Activated effector memory CD4-positive, alpha-beta T cell treated with Interleukin-2 at 50 U/mL for 16 hours (primary cell): ENCODE measurements around the gene NMD3.
"Not testable (repeated sequence)": the region's sequence is repeated elsewhere in the genome, so short reads cannot be mapped to it uniquely, and the experiment has no call there.

ENCODE experiments used
- DNase-seq: peaks from one replicate; pipeline ENCODE4 v3.0.0-alpha.2; 2020

NMD3 gene

GRCh38 chr3:161233557-161233956 lies 12.4 kb downstream of the NMD3 start:
- DNase-seq = no peak

- no peak for DNase-seq
These were observed 15.1 kb downstream of the NMD3 start for GRCh38 chr3:161236240-161236639.

DNA sequence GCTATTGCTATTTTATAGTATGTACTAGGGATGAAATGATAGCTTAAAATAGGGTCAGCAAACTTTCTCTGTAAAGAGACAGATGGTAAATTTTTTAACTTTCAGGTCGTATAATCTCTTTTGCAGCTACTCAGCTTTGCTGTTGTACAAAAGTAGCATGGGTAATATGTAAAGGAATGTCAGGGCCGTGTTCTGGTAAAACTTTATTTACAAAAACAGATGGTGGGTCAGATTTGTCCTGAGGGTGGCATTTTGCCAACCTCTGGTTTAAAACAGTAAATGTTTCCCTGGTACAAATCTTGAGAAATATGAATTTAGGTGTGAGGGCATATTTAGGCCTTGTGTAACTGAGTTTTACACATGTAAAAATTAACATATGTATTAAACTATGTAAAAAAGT lies 18.6 kb downstream of the NMD3 start:
- DNase-seq = no peak

GRCh38 chr3:161244538-161244937 lies 23.4 kb downstream of the NMD3 start:
- DNase-seq = no peak

DNA sequence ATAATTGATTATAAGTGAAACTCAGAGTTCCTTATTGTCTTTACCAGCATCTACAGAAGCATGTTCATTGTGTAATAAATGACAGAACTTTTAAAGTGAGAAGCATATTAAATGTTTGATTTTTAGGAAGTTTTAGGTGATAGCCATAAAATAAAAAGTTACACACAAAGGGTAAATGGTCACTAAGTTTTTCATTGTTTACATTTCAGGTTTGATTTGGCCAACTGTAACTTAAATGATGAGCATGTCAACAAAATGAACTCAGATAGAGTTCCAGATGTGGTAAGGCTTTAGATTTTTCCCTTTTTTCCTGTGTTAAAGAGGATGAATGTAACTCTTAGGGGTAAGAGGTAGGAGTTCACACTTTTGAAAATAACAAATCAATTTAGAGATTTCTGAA lies 25.9 kb downstream of the NMD3 start:
- DNase-seq = no peak

- DNase-seq = no peak
These were observed 29.0 kb downstream of the NMD3 start for GRCh38 chr3:161250116-161250515.

GRCh38 chr3:161251716-161252115 lies 30.6 kb downstream of the NMD3 start:
- DNase-seq = no peak

DNA sequence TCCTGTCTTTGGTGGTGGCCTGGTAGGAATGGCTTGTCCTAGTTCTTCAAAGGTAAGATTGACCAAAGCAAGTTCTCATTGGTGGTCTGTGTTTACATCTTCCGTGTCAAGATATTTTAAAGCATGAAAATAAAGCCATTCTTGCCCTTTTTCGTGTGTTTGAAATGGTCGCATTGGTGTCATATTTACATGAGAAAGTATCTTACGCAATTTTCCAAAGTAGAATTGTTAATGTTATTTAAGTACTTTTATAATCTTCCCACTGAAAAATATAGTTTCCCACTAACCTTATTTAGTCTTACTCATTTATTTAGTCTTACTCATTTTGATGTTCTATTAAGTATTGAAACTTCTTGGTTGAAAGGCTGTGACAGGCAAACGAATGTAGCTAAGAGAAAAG lies 31.0 kb downstream of the NMD3 start:
- DNase-seq = no peak

DNA sequence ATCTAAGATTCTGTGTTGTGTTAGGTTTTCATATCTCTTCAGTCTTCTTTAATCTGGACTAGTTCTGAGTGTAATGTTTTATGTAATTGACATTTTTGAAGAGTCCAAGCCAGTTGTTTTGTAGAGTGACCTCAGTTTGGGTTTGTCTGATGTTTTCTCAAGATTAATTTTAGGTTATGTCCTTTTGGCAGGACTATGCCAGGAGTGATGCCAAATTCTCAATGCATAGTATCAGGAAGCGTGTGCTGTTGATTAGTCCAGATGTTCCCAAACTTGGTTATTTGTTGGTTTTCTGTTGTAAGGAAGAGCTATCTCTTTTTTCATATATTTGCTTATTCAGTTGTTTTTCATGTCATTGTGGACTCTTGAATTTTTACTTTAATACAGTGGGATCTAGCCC lies 32.6 kb downstream of the NMD3 start:
- no peak for DNase-seq

GRCh38 chr3:161254861-161255260 lies 33.8 kb downstream of the NMD3 start:
- DNase-seq = no peak

GRCh38 chr3:161263057-161263456 lies 41.9 kb downstream of the NMD3 start:
- no peak for DNase-seq

DNA sequence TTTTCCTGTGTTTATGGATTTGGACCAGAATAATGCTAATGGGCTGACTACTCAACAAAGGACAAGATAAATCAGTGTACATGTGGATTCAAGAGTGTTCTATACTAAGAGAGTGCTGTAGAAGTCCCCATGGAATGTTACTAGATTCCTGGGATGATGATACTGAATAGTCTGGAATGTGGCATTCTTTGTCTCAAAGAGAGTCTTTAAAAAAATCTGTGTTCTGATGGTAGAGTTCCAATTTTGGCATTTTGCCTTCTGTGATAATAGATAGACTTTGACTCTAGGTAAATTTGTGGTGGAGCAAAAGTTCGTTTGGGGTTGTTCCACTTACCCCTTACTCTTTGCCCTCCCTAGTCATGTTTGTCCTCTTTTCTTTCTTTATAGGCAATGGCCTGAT lies 43.7 kb downstream of the NMD3 start:
- DNase-seq = no peak

GRCh38 chr3:161265916-161266571 lies 44.9 kb downstream of the NMD3 start:
- no peak for DNase-seq

- no peak for DNase-seq
These were observed 45.6 kb downstream of the NMD3 start for GRCh38 chr3:161266731-161267150.

- DNase-seq = no peak
These were observed 46.5 kb downstream of the NMD3 start for GRCh38 chr3:161267646-161268045.

DNA sequence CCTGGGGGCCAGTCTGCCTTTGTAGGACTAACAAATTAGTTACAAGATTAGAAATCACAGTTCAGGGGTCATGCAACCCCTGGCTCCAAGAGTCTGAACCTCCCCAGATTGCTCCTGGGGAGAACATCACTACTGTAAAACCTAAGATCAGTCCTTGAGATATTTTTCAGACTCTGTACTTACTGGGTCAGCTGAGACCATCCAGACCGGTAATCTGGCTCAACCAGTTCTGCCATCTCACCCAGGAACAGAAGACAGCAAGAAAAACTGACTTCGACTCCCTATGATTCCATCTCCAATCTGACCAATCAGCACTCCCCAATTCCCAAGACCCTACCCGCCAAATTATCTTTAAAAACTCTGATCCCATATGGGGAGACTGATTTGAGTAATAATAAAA lies 47.5 kb downstream of the NMD3 start:
- no peak for DNase-seq

GRCh38 chr3:161270991-161271390 lies 49.9 kb downstream of the NMD3 start:
- no peak for DNase-seq

DNA sequence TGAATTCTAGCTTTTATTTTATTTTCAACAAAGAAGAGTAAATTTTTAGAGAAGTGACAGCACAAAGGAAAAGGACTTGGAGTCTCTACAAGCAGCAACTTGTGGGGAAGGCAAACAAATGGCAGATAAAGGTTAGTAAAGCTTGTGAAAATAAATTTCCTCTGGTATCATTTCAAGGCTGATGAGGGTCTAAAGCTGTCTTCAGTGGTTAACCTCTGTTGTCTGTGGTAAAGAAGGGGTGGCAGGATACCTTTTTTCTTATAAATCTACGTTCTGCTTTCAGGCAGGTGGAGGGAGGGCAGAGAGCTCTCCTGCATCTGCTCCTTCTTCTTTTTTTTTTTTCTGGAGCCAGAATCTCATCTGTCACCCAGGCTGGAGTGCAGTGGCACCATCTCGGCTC lies 50.5 kb downstream of the NMD3 start:
- no peak for DNase-seq

DNA sequence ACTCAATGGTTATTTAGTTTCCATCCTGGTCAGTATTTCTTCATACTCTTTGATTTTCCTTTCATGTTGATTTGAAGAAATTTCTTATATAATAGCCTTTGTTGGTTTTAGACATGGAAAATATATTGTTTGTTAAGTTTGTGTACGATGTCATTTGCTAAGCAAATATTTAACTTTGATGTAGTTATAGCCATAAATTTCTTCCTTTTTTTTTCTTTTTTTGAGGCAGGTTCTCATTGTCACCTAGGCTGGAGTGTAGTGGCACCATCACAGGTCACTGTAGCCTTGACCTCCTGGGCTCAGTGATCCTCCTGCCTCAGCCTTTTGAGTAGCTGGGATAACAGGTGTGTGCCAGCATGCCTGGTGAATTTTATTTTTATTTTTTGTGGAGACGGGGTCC lies 51.4 kb downstream of the NMD3 start:
- no peak for DNase-seq

DNA sequence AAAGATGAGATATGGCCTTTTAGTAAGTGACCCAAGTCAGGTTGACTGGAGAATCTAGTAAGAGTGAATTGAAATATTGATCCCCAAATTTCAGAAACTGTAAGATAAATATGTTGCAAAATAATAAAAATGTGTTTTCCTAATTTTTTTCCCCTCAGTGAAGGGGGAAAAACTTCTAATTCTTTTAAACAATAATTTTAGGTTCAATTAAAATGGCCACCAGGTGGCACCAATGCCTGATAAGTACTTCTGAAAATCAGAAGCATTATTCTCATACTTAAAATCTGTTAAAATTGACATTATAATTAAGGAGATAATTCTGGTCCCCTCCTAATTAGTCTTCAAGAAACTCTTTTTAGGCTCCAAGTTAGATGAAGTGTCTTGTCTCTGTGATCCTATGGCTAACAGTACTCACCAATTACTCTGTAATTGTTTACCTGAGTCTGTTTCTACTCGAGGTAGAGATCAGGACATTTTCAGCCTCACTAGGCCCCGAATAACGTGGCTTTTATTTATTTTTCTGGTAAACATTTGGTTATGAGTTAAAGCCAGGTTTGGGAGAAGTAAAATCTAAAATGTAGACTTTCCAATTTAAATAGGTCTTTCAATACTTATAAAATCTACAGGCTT lies 52.6 kb downstream of the NMD3 start:
- DNase-seq = no peak

- no peak for DNase-seq
These were observed 53.7 kb downstream of the NMD3 start for GRCh38 chr3:161274691-161275298.

- DNase-seq = no peak
These were observed 54.8 kb downstream of the NMD3 start for GRCh38 chr3:161275919-161276318.

GRCh38 chr3:161282387-161282786 lies 61.3 kb downstream of the NMD3 start:
- not testable (repeated sequence) for DNase-seq

GRCh38 chr3:161284989-161285388 lies 63.9 kb downstream of the NMD3 start:
- DNase-seq = no peak

DNA sequence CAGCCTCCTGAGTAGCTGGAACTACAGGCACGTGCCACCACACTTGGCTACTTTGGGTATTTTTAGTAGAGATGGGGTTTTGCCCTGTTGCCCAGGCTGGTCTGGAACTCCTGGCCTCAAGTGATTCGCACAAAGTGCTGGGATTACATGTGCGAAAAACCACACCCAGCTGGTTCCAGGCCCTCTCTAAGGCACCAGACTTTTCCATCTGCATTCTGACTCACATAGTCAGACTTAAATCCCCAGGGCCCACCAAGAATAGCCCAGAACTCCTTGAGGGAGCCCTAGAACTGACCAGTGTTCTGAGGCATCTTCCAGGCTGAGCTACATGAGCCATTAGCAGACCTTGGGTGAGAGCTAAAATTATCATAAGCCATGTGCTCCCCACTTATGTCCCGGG lies 68.1 kb downstream of the NMD3 start:
- no peak for DNase-seq
